GM23338 (cell line): Measurements from ENCODE around the gene HOXA5. TPM values are rescaled to one million over a fixed set of nuclear protein-coding genes. Genes with fewer than 3 reads are reported as not detected.

Source experiments
- ATAC-seq: fragments of 200-7000 bp; cut with Tn5 transposase; 3 replicates; pipeline ENCODE4 v1.9.1; 2020
- DNase-seq: peaks from one replicate; pipeline ENCODE4 v3.0.0-alpha.2; 2015; ENCODE audit warnings: low spot score
- H2AFZ ChIP-seq: fragments of 200-600 bp; sonication (generic); 2 replicates; pipeline ENCODE4 v1.8.0; 2016; ENCODE audit warnings: antibody characterized with exemption, mild to moderate bottlenecking, moderate library complexity
- H3F3A ChIP-seq: fragments of 200-600 bp; sonication (generic); replicated peaks from 2 replicates; pipeline ENCODE4 v1.8.0; 2017; ENCODE audit warnings: antibody characterized with exemption, mixed run types, low read depth
- H3K27ac ChIP-seq: fragments of 200-600 bp; sonication (generic); 2 replicates; pipeline ENCODE4 v1.6.1; 2016; ENCODE audit warnings: low read depth
- H3K27me3 ChIP-seq: fragments of 200-600 bp; sonication (generic); 2 replicates; pipeline ENCODE4 v1.8.0; 2016; ENCODE audit warnings: mild to moderate bottlenecking, mixed run types, moderate library complexity; ENCODE audit not compliant: insufficient read depth
- H3K36me3 ChIP-seq: fragments of 200-600 bp; sonication (generic); 2 replicates; pipeline ENCODE4 v1.8.0; 2016; ENCODE audit warnings: mild to moderate bottlenecking; ENCODE audit not compliant: insufficient read depth
- H3K4me1 ChIP-seq: fragments of 200-600 bp; sonication (generic); 2 replicates; pipeline ENCODE4 v1.8.0; 2016; ENCODE audit warnings: mild to moderate bottlenecking, moderate library complexity; ENCODE audit not compliant: insufficient read depth
- H3K4me2 ChIP-seq: fragments of 200-600 bp; sonication (generic); 2 replicates; pipeline ENCODE4 v1.7.1; 2017; ENCODE audit warnings: mixed run types
- H3K4me3 ChIP-seq: fragments of 200-600 bp; sonication (generic); 2 replicates; pipeline ENCODE4 v1.6.1; 2016; ENCODE audit warnings: mixed run types
- H3K79me2 ChIP-seq: fragments of 200-600 bp; sonication (generic); replicated peaks from 2 replicates; pipeline ENCODE4 v1.8.0; 2017; ENCODE audit warnings: mild to moderate bottlenecking; ENCODE audit not compliant: insufficient read depth
- H3K9me2 ChIP-seq: fragments of 200-600 bp; sonication (generic); 2 replicates; pipeline ENCODE4 v1.8.0; 2017; ENCODE audit not compliant: insufficient read depth
- H4K20me1 ChIP-seq: fragments of 200-600 bp; sonication (generic); replicated peaks from 2 replicates; pipeline ENCODE4 v1.8.0; 2017; ENCODE audit warnings: mild to moderate bottlenecking; ENCODE audit not compliant: insufficient read depth
- H3K27ac Mint-ChIP-seq: 2 replicates; pipeline ENCODE4 v1.8.0; 2020; ENCODE audit warnings: inconsistent platforms, mild to moderate bottlenecking, moderate library complexity, mixed read lengths
- H3K27me3 Mint-ChIP-seq: 3 replicates; pipeline ENCODE4 v1.8.0; 2022; ENCODE audit warnings: low read depth, mild to moderate bottlenecking, moderate library complexity, mixed read lengths, inconsistent platforms; ENCODE audit not compliant: insufficient read depth, poor library complexity
- H3K36me3 Mint-ChIP-seq: 3 replicates; pipeline ENCODE4 v1.8.0; 2021; ENCODE audit warnings: low read depth, mild to moderate bottlenecking, inconsistent platforms, moderate library complexity, mixed read lengths
- H3K4me1 Mint-ChIP-seq: 3 replicates; pipeline ENCODE4 v1.8.0; 2020; ENCODE audit warnings: mild to moderate bottlenecking, inconsistent platforms, mixed read lengths
- H3K4me3 Mint-ChIP-seq: 3 replicates; pipeline ENCODE4 v1.8.0; 2021; ENCODE audit warnings: moderate library complexity, mild to moderate bottlenecking, inconsistent platforms, mixed read lengths
- H3K9me3 Mint-ChIP-seq: 3 replicates; pipeline ENCODE4 v1.8.0; 2020; ENCODE audit warnings: moderate library complexity, mild to moderate bottlenecking, inconsistent platforms, mixed read lengths
- ETS1 ChIP-seq: IDR thresholded peaks from 2 replicates; pipeline ENCODE4 v1.6.1; 2016; ENCODE audit warnings: antibody characterized with exemption
- EZH2 ChIP-seq: fragments of 200-600 bp; sonication (generic); IDR thresholded peaks from one replicate; pipeline ENCODE4 v1.8.0; 2017; ENCODE audit warnings: antibody characterized with exemption, mild to moderate bottlenecking, low read depth; ENCODE audit not compliant: unreplicated experiment
- EZH2phosphoT487 ChIP-seq: fragments of 200-600 bp; sonication (generic); IDR thresholded peaks from one replicate; pipeline ENCODE4 v1.8.1; 2018; ENCODE audit warnings: antibody characterized with exemption; ENCODE audit not compliant: unreplicated experiment
- STAT1 ChIP-seq: IDR thresholded peaks from one replicate; pipeline ENCODE4 v1.6.1; 2016; ENCODE audit warnings: antibody characterized with exemption; ENCODE audit not compliant: unreplicated experiment
- ZNF462 ChIP-seq: fragments of 250-450 bp; sonication (Bioruptor Pico); IDR thresholded peaks from 2 replicates; pipeline ENCODE4 v1.5.0; 2020; ENCODE audit warnings: mild to moderate bottlenecking, moderate library complexity
- polyA plus RNA-seq: library from polyadenylated mRNA; unstranded; fragments of >200 nt; fragmentation: Nextera tagmentation; extraction: Ambion mirVana; gene quantifications from 2 replicates; pipeline ENCODE4 v1.2.1, GENCODE V29; 2016
- total RNA-seq: library from RNA; depleted of rRNA; stranded (reverse); fragments of >200 nt; shearing (Covaris generic); gene quantifications from 2 replicates; pipeline ENCODE4 v1.2.3, GENCODE V29; 2014

Gene HOXA5
- total and polyA plus RNA-seq, 2 experiments from 2014 or later = not detected

DNA sequence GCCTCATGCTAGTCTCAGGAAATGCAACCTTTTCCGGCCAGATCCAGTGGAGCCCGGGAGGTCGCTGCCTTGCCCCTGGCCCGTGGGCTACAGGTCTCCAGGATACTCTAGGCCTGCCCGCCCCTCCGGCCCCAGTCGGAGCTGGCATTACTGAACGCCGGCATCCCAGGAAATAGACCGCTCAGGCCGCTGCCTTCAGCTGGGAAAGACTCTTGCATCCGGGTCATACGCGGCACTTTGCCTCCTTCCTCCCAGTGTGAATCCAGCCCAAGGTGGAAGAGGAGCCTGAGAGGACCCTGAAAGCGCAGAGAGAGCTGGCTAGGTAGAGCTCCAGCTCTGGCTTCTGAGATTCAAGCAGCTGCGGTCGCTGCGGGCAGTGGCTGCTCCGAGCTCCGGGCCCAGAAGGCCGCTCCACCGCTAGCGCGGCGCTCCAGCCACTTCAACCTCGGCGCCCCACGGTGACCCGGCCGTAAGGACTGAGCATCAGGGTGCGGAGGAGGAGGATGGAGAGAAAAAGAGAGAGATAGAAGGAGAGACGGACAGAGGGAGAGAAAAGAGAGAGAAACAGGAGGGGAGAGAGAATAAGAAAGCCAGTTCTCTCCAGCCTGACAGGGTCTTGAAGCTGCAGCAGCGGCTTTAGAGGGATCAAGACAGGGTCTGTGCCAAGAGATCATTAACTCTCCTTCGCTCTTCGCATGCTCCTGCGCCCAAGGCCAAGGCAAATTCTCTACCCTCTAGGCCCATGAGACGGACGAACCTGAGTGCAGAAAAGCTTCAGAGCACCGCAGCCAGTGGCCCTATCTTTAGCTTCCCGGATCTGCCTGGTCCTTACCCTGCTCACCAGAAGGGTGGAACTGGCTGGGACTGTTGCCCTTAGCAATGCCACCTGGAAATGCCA lies 32.4 kb upstream of the HOXA5 start:
- peaks cover 53% of the 10 kb centered on the region for H4K20me1 ChIP-seq
- peaks cover 95% of the 10 kb centered on the region for H3K27me3 Mint-ChIP-seq

DNA sequence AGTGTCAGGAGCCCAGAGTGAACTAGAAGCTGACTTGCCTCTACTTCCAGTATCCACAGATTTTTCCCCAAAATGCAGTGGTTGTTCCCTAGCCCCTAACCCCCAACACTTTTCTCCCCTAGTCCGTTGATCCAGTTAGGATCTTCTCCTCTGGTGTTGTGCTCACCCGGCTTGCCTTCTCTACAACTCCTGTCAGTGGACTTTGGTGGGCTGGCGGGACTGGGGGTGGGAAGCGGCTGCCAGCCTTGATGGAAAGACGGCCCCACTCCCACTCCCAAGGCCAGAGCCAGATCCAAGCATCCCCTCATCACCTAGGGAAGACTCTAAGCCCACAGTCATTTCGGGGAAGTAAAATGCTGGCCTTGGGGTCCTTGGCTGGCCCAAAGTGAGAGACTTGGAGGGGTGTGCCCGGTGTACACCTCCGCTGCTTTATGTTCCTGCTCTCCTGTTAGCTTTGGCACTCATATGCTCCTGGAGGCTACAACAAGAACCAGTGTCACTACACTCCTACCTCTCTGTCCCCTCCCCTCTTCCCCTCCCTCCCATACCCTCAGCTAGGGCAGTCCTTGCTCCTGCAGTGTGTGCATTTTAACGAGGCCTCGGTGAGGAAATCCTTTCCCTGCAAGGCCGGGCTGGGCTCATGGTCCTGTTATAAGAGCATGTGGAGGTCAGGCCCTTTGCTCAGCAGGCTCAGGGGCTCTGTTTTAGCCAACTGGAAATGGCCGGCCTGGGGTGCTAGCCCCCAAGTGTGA lies 31.6 kb upstream of the HOXA5 start:
- Mint-ChIP-seq H3K4me1 (peaks cover 20% of the 10 kb centered on the region), H3K27ac (no peak overlapping the region), H3K27me3 (peaks cover 95% of the 10 kb centered on the region), H3K36me3 (no peaks in the 10 kb centered on the region; the same call in 2 of the 3 replicates), H3K9me3 (peaks cover 13% of the 10 kb centered on the region; the same call in 2 of the 3 replicates), H3K4me3 (no peak overlapping the region)
- peaks cover 55% of the 10 kb centered on the region for H4K20me1 ChIP-seq
- H3K4me2 ChIP-seq = no peak overlapping the region; the same call in 1 of the 2 replicates
- no peak overlapping the region for H3K4me3 ChIP-seq
- H3K4me1 ChIP-seq = peaks cover 35% of the 10 kb centered on the region
- TF ChIP-seq EZH2 (peak; percentile 80), ZNF462 (CRISPR knock-in tag) (no peak)
- ATAC-seq = no peak
- no peaks in the 10 kb centered on the region for H3K79me2 ChIP-seq
- peak; percentile 33 for DNase-seq
- H3K9me2 ChIP-seq = no peaks in the 10 kb centered on the region
- peaks cover 47% of the 10 kb centered on the region for H3F3A ChIP-seq
- H3K27me3 ChIP-seq = peaks cover 100% of the 10 kb centered on the region
- no peak overlapping the region for H2AFZ ChIP-seq
- H3K36me3 ChIP-seq = no peaks in the 10 kb centered on the region
- H3K27ac ChIP-seq = no peak overlapping the region

More for the DNA sequence above, 32.4 kb upstream of the HOXA5 start:
- DNase-seq = peak; percentile 60
- no peak overlapping the region for H3K4me3 ChIP-seq
- no peaks in the 10 kb centered on the region for H3K36me3 ChIP-seq
- Mint-ChIP-seq H3K36me3 (no peaks in the 10 kb centered on the region; the same call in 2 of the 3 replicates), H3K4me1 (peaks cover 22% of the 10 kb centered on the region), H3K27ac (no peak overlapping the region), H3K9me3 (peaks cover 10% of the 10 kb centered on the region; the same call in 2 of the 3 replicates), H3K4me3 (no peak overlapping the region)
- ATAC-seq = no peak
- H3K79me2 ChIP-seq = no peaks in the 10 kb centered on the region
- TF ChIP-seq EZH2 = peak; percentile 95
- TF ChIP-seq EZH2phosphoT487 = peak; percentile 79
- no peak for TF ChIP-seq ETS1
- TF ChIP-seq STAT1 = no peak
- peaks cover 36% of the 10 kb centered on the region for H3K4me1 ChIP-seq
- peaks cover 47% of the 10 kb centered on the region for H3F3A ChIP-seq
- no peak overlapping the region; the same call in 1 of the 2 replicates for H3K4me2 ChIP-seq
- H2AFZ ChIP-seq = no peak overlapping the region
- peaks cover 100% of the 10 kb centered on the region for H3K27me3 ChIP-seq
- no peak overlapping the region for H3K27ac ChIP-seq
- no peaks in the 10 kb centered on the region for H3K9me2 ChIP-seq
